ENCODE results near the gene NUP93. TPM values are rescaled to one million over a fixed set of nuclear protein-coding genes. Genes with fewer than 3 reads are reported as not detected.

Gene NUP93
- total and polyA plus RNA-seq, 2 donors (not counting 3 experiments of a cell fraction or from before 2014, with no cell fraction given), result 62.3 to 124 TPM

DNA sequence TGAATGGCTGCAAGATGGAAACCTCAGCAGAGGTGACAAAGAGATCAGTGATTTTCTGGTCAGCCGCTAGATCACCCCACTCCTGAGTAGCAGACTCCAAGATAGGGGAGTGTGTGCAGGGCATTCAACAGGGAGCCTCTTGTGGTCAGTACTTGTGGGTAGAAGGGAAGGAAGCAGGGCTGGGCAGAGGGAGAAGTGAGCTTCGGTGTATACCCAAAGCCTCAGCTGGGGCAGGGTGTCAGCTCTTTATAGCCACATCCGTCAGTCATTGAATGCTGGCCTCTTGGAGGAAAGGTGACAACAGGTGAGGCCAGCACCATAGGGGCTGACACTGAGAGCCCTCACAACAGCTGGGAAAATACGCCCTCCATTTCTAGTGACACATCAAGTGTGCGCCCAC, 132.8 kb downstream of the NUP93 start:
- H3K4me1 ChIP-seq (ENCODE audit: control insufficient read depth, extremely low read depth, insufficient read depth, low read length), result no peaks in the 10 kb centered on the region
- no peaks in the 10 kb centered on the region for H3K9me1 ChIP-seq (replicated peaks; ENCODE audit: control insufficient read depth, extremely low read depth, insufficient read depth, low read length)
- ChIA-PET POLR2A (no interaction called here), CTCF (interaction anchor here (1.0 to 2.7 kb wide), 3 partner anchors 12 to 70 kb away, joined by 4 to 15 read pairs (median 5); no protein-coding TSS in a partner anchor)
- no peak for FAIRE-seq
- dilution Hi-C loops (cut with MboI; ENCODE audit: extremely low pct_ligation_motif_present, low sequenced_read_pairs) (no loop called here), intact Hi-C loops (cut with micrococcal nuclease) (no loop called here)
- no peak overlapping the region for H3K4me3 ChIP-seq (replicated peaks in 1 of 3; ENCODE audit: insufficient read depth in 1 of 3, low read depth in 1 of 3, low read length in 3 of 3)
- H3K36me3 ChIP-seq (ENCODE audit: control insufficient read depth in 2 of 2, extremely low read depth in 1 of 2, insufficient read depth in 2 of 2, low read length in 2 of 2), result no peaks in the 10 kb centered on the region
- no peaks in the 10 kb centered on the region for H3K27me3 ChIP-seq (ENCODE audit: control insufficient read depth in 2 of 2, insufficient read depth in 2 of 2, low read length in 2 of 2)
- DNase-seq (ENCODE audit: low read depth, low spot score), result no peak
- no peaks in the 10 kb centered on the region for H3K79me2 ChIP-seq (ENCODE audit: control insufficient read depth, insufficient read depth, low read length)
- no peak overlapping the region for H2AFZ ChIP-seq (ENCODE audit: low read depth, low read length)
- BruUV-seq (replicated peaks), result no TSS peak
- no peak overlapping the region for H3K9ac ChIP-seq (replicated peaks; ENCODE audit: extremely low read depth, insufficient read depth, low read length)
- no peak overlapping the region for H3K4me2 ChIP-seq (ENCODE audit: insufficient read depth, low read length)
- H4K20me1 ChIP-seq (replicated peaks; ENCODE audit: control insufficient read depth, extremely low read depth, insufficient read depth, low read length), result no peaks in the 10 kb centered on the region
- TF ChIP-seq POLR2A (IDR thresholded peaks at IDR 0.05; ENCODE audit: low read depth, low read length), result no peak
- TF ChIP-seq JUN (IDR thresholded peaks at IDR 0.05; ENCODE audit: borderline replicate concordance, insufficient read depth, insufficient read length, low read depth), result no peak
- no peak for TF ChIP-seq EZH2 (IDR thresholded peaks at IDR 0.05; ENCODE audit: borderline replicate concordance, low read depth, low read length, severe bottlenecking)
- TF ChIP-seq POLR2AphosphoS5 (IDR thresholded peaks at IDR 0.05; ENCODE audit: insufficient read depth, low read depth, low read length), result no peak
- no peak for TF ChIP-seq GATA2 (IDR thresholded peaks at IDR 0.05; ENCODE audit: insufficient read depth, insufficient read length, low read depth, low read length)
- TF ChIP-seq, protein P1, sequence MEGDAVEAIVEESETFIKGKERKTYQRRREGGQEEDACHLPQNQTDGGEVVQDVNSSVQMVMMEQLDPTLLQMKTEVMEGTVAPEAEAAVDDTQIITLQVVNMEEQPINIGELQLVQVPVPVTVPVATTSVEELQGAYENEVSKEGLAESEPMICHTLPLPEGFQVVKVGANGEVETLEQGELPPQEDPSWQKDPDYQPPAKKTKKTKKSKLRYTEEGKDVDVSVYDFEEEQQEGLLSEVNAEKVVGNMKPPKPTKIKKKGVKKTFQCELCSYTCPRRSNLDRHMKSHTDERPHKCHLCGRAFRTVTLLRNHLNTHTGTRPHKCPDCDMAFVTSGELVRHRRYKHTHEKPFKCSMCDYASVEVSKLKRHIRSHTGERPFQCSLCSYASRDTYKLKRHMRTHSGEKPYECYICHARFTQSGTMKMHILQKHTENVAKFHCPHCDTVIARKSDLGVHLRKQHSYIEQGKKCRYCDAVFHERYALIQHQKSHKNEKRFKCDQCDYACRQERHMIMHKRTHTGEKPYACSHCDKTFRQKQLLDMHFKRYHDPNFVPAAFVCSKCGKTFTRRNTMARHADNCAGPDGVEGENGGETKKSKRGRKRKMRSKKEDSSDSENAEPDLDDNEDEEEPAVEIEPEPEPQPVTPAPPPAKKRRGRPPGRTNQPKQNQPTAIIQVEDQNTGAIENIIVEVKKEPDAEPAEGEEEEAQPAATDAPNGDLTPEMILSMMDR (IDR thresholded peaks at IDR 0.05; ENCODE audit: extremely low read depth in 1 of 2, insufficient read depth in 1 of 2, low read depth in 1 of 2, low read length in 2 of 2), result no peak
- TF ChIP-seq MYC (IDR thresholded peaks at IDR 0.05; ENCODE audit: low read depth, low read length), result no peak
- TF ChIP-seq, protein P2, sequence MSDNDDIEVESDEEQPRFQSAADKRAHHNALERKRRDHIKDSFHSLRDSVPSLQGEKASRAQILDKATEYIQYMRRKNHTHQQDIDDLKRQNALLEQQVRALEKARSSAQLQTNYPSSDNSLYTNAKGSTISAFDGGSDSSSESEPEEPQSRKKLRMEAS (IDR thresholded peaks at IDR 0.05; ENCODE audit: insufficient read depth, insufficient read length), result no peak
- TF ChIP-seq FOS (IDR thresholded peaks at IDR 0.05; ENCODE audit: borderline replicate concordance, insufficient read depth, low read length), result no peak
- H3K27ac ChIP-seq (ENCODE audit: insufficient read depth, low read depth, low read length), result no peak overlapping the region
- no peaks in the 10 kb centered on the region for H3K9me3 ChIP-seq (replicated peaks; ENCODE audit: control insufficient read depth, insufficient read depth, low read length)
